ENCODE data around the gene LRIG1.

Gene LRIG1

DNA sequence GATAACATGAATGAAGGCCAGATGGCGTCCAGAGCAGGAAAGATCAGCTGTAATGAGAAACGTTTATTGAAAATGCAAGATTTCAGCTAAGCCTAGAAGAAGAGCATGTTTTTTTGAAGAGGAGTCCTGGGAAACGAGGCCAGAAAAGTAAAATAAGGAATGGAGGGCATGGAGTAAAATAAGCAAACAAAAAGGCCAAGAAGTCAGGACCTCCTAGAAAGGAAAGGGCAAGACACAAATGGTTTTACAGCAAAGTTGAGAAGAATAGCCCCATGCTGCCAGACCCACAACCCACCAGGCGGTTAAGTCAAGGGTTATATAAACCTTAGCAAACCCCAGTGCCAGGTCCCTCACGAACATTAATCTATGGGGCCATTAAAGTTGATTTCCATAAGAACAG, 30.5 kb downstream of the LRIG1 start:
- DNase-seq (ENCODE audit: low read depth in 2 of 2): no peak

GRCh38 chr3:66469220-66469640, 31.6 kb downstream of the LRIG1 start:
- no peak for DNase-seq (ENCODE audit: low read depth in 2 of 2)

- no peak for DNase-seq (ENCODE audit: low read depth in 2 of 2)
Measured at GRCh38 chr3:66467996-66468735, 32.7 kb downstream of the LRIG1 start.

- DNase-seq (ENCODE audit: low read depth in 2 of 2): no peak
Measured at GRCh38 chr3:66466606-66467270, 34.1 kb downstream of the LRIG1 start.

- no peak for DNase-seq (ENCODE audit: low read depth in 2 of 2)
Measured at GRCh38 chr3:66465587-66465986, 35.2 kb downstream of the LRIG1 start.

GRCh38 chr3:66465034-66465433, 35.8 kb downstream of the LRIG1 start:
- no peak for DNase-seq (ENCODE audit: low read depth in 2 of 2)

- DNase-seq (ENCODE audit: low read depth in 2 of 2): no peak
Measured at GRCh38 chr3:66464512-66464894, 36.3 kb downstream of the LRIG1 start.

- no peak for DNase-seq (ENCODE audit: low read depth in 2 of 2)
Measured at GRCh38 chr3:66463730-66464511, 36.9 kb downstream of the LRIG1 start.

- no peak for DNase-seq (ENCODE audit: low read depth in 2 of 2)
Measured at GRCh38 chr3:66463054-66463631, 37.7 kb downstream of the LRIG1 start.

GRCh38 chr3:66457252-66457651, 43.6 kb downstream of the LRIG1 start:
- DNase-seq (ENCODE audit: low read depth in 2 of 2): no peak

GRCh38 chr3:66456711-66457173, 44.1 kb downstream of the LRIG1 start:
- DNase-seq (ENCODE audit: low read depth in 2 of 2): no peak

DNA sequence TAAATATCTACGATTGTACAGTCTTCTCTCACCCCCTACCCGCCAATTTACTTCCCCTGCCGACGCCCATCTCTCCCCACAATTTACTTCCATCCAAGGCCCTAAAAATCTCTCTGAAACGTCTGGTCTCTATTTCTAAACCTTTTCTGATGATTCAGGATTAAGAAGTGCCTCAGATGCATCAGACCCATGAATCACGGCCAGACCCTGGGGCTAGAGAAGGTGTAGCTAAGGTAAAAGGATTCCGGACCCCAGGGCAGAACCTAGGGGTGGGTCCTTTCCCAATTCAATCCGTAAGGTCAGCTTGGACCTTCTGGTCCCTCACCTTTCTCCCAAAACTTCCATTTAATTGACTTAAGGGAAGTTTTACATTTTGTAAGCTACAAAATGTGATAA, 46.4 kb downstream of the LRIG1 start:
- no peak for DNase-seq (ENCODE audit: low read depth in 2 of 2)

DNA sequence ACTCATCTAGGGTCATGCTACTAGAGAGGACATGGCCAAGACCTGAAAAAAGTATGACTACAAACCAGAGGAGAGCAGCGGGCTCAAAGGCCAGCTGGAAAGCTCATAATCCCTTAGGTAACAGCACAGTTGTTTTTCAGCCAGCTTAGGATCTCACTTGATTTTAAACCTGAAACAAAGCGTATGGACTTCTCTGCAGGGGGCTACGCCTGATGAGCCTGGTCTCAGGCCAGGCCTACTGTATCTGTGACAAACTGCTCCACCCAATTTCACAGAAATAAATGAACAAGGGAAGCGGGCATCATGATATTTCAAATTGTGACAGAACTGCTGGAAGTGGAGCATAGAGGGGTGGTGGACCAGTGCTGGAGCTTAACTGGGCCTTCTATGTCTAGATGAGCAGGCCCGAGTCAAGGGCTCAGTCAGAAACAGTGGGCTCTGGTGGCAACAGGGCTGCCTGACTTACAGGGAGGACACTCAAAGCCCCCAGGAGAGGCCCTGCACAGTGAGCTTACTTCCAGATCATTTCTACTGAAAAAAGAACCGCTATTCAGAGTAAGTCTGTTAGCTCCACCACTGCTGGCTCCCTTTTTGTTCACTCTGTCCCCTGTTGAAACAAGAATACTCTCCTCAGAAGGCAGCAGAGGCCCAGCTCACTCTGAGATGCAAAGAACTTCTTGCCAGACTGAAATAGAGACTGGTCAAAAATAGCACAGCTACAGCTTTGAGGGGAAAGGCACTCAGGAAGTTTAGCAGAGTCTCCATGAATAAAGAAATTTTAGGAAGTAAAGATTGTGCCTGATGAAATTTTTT, 47.0 kb downstream of the LRIG1 start:
- no peak for DNase-seq (ENCODE audit: low read depth in 2 of 2)

- DNase-seq (ENCODE audit: low read depth in 2 of 2): no peak
Measured at GRCh38 chr3:66452303-66453011, 48.4 kb downstream of the LRIG1 start.

DNA sequence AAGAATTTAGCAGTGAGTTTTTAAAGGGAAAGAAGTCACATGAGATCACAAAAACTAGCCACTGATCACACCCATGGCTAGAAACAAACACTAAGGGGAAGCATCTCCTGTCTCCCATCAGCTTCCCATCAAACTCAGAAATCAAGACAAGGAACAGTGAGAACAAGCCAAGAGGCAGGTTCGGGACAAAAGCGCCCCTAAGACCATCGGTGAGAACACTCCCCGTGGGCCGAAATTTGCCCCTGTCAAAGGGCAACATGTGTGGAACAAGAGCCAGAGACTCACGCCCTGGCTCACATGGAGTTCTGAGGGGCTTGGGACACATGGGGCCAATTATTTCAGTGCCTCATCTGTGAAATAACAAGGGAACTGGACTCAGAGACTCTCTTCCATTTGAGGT, 49.1 kb downstream of the LRIG1 start:
- no peak for DNase-seq (ENCODE audit: low read depth in 2 of 2)

- no peak for DNase-seq (ENCODE audit: low read depth in 2 of 2)
Measured at GRCh38 chr3:66450390-66451022, 50.3 kb downstream of the LRIG1 start.

DNA sequence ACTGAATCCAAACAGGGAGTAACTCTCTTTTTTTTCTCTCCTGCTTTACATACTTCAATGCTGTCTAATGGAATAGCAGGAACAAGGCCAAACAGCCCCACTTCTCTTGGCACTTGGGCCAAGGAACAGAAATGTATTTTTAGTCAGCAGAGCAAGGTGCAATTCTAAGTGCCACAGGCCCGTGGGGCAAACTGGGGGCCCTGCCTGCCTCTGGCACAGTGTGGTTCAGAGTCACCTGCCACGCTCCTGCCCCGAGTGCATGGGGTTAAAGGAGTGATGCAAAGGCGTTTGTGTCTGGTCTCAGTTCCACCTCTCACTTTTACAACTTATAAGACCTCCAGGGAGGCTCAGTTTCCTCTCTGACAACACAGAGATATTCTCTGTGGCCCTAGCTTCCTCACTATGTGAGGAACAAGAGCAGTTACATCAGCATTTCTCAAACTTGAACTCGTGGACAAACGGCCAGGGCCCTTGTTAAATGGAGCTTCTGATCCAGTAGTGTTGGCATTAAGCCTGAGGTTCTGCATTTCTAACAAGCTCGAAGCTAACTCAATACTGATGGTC, 51.3 kb downstream of the LRIG1 start:
- no peak for DNase-seq (ENCODE audit: low read depth in 2 of 2)

DNA sequence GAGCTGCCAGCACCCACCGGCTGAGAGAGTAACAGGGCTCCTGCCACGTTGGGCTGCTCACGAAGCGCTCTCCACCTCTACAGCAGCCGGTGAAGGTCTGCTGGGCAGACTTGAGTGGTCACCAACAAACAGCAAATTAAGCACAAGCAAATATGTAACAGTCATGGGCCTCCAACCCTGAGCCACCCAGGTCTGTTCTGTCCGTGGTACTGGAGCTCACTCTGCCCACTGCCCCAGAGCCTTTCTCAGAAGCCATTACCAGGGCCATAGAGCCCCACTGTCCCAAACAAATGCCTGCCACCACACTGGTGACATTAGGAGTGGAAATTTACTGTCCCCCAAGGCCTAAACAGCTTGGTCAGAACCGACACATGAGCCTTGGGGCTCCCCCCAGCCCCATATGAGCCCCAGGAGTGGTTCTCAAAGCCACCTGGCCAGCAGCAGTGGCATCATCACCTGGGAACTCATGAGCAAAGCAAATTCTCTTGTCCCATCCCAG, 56.6 kb downstream of the LRIG1 start:
- DNase-seq (ENCODE audit: low read depth in 2 of 2): no peak

- DNase-seq (ENCODE audit: low read depth in 2 of 2): no peak
Measured at GRCh38 chr3:66443118-66443803, 57.6 kb downstream of the LRIG1 start.
